ENCODE measurements around the gene RSL1D1.
"Not testable (repeated sequence)": the region's sequence is repeated elsewhere in the genome, so short reads cannot be mapped to it uniquely, and the experiment has no call there.

Gene RSL1D1

GRCh38 chr16:11843861-11844260 is 7.5 kb downstream of the RSL1D1 start:
- no peak for FAIRE-seq

GRCh38 chr16:11843206-11843605 is 8.1 kb downstream of the RSL1D1 start:
- no peak for FAIRE-seq

GRCh38 chr16:11841026-11841425 is 10.3 kb downstream of the RSL1D1 start:
- FAIRE-seq: no peak

GRCh38 chr16:11836650-11837244 is 14.6 kb downstream of the RSL1D1 start:
- no peak for FAIRE-seq

DNA sequence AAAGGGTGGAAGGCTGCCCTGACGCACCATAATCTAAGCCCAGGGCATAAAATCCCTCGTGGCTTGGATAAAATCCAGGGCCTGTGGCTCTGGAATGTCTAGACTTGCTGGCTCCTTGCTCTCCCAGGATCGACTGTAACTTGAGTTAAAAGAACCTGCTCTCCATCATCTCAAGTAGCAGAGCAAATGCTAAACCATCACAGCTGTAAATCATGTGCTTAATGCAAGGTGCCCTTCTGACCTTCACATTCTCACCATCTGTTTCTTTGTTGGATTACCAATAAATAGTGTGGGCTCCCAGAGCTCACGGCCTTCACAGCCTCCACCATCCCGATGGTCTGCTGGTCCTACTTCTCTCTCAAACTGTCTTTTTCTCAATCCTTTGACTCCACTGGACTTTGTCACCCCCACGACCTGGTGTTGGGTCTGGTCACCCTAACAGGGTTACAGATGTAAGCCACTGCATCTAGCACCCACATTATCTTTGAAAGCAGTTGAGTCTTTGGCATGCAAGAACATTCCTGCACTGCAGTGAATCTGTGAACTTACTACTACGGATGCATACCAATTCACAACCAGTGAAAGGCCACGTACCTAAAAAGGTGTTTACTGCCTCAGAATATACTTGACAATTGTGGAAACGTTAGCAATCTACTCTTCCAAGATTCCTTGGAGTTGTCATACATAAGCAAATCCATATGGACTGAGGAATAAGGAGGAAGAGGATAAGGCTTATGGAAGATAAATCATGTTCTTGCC is 15.3 kb downstream of the RSL1D1 start:
- no peak for FAIRE-seq

DNA sequence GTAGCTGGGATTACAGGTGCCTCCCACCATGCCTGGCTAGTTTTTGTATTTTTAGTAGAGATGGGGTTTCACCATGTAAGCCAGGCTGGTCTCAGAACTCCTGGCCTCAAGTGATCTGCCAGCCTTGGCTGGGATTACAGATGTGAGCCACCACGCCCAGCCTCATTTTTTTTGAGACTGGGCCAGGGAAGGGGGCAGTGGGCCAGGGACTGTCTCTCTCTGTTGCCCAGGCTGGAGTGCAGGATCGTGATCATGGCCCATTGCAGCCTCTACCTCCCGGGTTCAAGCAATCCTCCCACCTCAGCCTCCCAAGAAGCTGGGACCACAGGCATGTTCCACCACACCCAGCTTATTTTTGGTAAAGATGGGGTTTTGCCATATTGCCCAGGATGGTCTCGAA is 16.0 kb downstream of the RSL1D1 start:
- FAIRE-seq: no peak

- FAIRE-seq: no peak
These were observed 17.2 kb downstream of the RSL1D1 start for GRCh38 chr16:11833951-11834695.

DNA sequence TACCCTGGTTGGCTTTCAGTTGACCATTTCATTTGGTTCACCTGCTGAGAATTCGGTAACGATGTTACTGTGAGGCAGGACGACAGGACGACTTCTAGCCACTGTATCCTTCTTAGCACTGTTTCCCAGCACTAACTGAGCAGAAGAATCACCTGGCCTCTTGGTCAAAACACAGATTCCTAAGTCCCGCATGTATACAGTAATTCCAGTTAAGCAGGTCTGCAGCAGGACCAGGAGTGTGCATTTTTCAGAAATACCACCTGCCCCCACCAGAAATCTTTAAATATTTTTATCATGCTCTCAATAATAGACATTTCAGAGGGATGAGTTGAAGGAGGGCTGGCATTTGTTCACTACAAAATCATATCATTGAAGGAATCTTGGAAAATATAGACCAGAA is 22.6 kb downstream of the RSL1D1 start:
- no peak for FAIRE-seq

GRCh38 chr16:11825520-11826165 is 25.7 kb downstream of the RSL1D1 start:
- FAIRE-seq: not testable (repeated sequence)

DNA sequence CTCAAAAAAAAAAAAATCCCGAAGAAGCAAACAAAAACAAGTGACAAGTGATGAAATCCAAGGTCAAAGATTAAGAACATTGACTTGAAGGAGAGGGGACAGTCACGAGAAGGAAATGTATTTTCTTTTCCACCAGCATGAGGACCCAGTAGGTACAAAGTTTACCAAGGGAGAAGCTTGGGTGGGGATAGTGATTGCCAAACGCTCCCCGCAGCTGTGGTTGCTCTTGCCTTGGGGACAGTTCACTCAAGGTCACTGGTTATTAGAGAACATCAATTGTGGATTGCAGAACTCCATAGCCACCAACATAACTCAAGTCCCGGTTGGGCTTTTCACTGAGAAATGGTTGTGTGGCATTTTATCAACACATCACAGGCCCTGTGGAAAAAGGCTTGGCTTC is 27.0 kb downstream of the RSL1D1 start:
- FAIRE-seq: no peak

DNA sequence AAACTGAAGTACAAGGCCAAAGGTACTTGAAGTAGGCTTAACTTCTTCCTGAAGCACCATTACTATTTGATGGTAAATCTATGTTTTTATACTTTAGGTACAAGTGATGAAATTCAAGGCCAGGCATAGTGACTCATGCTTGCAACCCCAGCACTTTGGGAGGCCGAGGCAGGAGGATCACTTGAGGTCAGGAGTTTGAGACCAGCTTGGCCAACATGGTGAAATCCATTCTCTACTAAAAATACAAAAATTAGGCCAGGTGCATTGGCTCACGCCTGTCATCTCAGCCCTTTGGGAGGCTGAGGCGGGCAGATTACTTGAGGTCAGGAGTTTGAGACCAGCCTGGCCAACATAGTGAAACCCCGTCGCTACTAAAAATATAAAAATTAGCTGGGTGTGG is 27.7 kb downstream of the RSL1D1 start:
- not testable (repeated sequence) for FAIRE-seq

DNA sequence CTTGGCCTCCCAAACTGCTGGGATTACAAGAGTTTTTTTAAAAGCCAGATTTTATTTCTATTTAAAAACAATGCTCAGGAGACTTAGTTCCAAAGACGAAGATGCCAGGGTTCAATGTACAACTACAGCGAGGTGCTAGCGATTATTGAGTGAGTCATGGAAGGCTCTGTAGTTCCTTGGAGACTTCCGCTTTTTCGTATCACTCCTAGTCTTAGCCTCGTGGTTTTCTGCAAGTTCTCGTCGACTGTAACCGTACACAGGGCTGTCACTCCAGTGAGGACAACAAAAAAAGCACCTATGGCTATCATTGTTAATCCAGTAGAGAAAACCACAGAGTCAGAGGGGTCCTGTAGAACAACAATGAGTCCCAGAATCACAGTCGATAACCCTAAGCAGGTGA is 31.5 kb downstream of the RSL1D1 start:
- no peak for FAIRE-seq

DNA sequence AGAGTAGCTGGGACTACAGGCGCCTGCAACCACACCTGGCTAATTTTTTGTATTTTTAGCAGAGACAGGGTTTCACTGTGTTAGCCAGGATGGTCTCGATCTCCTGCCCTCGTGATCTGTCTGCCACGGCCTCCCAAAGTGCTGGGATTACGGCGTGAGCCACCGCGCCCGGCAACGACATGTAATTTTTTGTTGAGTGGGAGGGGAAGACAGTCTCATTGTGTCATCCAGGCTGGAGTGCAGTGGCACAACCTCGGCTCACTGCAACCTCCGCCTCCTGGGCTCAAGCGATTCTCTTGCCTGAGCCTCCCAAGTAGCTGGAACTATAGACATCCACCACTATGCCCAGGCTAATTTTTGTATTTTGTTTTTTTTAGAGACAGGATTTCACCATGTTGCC is 32.4 kb downstream of the RSL1D1 start:
- FAIRE-seq: not testable (repeated sequence)

DNA sequence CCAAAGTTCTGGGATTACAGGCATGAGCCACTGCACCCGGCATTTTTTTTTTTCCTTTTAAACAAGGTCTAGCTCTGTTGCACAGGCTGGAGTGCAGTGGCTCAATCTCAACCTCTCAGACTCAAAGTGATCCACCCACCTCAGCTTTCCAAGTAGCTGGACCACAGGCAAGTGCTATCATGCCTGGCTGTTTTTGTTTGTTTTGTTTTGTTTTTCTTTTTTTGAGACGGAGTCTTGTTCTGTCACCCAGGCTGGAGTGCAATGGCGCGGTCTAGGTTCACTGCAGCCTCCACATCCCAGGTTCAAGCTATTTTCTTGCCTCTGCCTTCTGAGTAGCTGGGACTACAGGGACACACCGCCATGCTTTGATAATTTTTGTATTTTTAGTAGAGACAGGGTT is 35.2 kb downstream of the RSL1D1 start:
- FAIRE-seq: no peak

GRCh38 chr16:11814800-11815199 is 36.5 kb downstream of the RSL1D1 start:
- FAIRE-seq: not testable (repeated sequence)

- FAIRE-seq: no peak
These were observed 44.6 kb downstream of the RSL1D1 start for GRCh38 chr16:11806721-11807120.

DNA sequence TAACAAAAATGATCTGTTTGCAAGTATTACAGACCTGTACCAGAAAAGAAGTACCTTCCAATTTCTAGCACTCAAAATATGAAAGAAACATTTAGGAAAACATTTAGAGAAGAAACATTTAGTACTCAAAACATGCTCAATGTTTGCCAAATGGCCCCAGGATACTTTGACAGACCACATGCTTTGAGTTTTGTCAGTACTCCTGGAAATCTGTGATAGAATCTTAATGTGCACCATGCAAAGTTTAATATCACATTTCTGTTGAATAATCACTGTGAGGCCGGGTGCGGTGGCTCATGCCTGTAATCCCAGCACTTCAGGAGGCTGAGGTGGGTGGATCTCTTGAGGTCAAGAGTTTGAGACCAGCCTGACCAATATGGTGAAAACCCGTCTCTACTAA is 45.8 kb downstream of the RSL1D1 start:
- FAIRE-seq: no peak

DNA sequence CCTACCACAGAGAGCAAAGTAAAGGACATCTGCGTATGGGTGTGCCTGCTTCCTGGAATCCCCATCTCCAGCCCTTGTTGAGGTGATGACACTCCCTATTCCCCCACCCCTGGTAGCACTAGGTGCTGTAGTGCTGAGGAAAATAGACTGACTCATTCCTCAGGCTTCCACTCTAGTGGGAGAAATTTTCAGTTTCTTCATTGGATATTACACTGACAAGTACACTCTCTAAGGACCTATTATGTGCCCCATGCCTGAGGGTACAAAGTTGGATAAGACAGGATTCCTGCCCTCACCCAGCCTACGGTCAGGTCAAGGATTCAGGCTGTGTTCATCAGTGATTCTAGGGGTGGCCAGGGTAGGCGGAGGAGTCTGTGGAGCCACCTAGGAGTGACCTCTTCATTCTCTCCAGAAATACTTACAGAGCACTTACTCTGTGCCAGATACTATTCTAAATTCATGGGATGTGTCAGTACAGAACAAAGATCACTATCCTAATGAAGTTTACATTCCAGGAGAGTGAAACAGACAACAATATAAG is 49.8 kb downstream of the RSL1D1 start:
- peak; percentile 55 for FAIRE-seq

DNA sequence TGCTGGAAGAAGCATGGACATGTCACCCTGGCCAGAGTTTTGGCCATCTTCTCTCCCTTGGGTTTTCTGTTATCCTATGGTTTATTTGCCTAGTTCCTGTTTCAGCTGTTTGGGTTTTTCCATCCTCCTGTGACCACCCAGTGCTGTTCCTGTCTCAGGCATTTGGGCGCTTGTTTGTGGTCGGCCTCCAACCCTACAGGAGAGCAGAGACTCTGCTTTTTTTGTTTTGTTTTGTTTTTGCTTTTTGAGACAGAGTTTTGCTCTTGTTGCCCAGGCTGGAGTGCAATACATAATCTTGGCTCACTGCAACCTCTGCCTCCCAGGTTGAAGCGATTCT is 51.0 kb downstream of the RSL1D1 start:
- FAIRE-seq: no peak

DNA sequence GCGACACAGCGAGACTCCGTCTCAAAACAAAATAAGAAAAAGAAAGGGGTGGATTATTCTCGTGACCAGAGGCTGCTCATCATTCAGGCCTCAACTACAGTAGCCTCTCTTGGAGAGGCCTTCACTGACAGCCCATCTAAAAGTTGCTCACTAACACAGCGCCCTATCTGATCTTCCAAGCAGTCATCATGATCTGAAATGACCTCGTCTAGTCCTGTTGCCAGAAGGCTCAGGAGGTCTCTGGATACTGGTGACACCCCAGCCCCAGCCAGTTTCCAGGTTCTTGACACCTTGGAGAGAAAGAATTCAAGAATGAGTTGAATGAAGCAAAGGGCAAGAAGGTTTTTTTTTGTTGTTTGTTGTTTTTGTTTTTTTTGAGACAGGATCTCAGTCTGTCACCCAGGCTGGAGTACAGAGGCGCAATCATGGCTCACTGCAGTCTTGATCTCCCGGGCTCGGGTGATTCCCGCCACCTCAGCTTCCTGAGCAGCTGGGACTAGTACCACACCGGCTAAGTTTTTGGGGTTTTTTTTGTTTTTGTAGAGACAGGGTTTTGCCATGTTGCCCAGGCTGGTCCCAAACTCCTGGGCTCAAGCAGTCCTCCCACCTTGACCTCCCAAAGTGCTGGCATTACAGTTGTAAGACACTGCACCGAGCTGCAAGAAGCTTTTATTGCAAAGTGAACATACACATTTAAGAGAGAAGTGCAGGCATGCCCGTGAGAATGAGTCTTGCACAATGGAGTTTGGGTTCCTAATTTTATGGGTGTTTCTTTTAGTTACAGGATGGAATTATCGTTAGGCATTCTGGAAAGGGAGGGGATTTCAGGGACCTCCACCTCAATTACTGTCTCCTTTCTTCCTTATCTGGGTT is 51.6 kb downstream of the RSL1D1 start:
- no peak for FAIRE-seq

GRCh38 chr16:11799017-11799381 is 52.3 kb downstream of the RSL1D1 start:
- no peak for FAIRE-seq

- no peak for FAIRE-seq
These were observed 53.4 kb downstream of the RSL1D1 start for GRCh38 chr16:11797957-11798299.

Measured in endometrium (tissue), 2 donors.